CD4-positive, alpha-beta T cell (primary cell): ENCODE data around the gene ZBTB22. TPM values are rescaled to one million over a fixed set of nuclear protein-coding genes. Genes with fewer than 3 reads are reported as not detected.
A peak's percentile ranks its signal among the peaks of the same experiment; 100 is the strongest.

Experiments used
- ATAC-seq: fragments of 200-7000 bp; cut with Tn5 transposase; one replicate; pipeline ENCODE4 v1.10.0; 2022; ENCODE audit warnings: mild to moderate bottlenecking; ENCODE audit not compliant: poor library complexity
- CTCF ChIA-PET: fragments of 350-600 bp; sonication (Branson Sonifier 250); formaldehyde crosslinking; loops from one replicate; lab custom pipeline; 2021; ENCODE audit warnings: antibody characterized with exemption, inconsistent platforms; lab: Charles Lee
- POLR2A ChIA-PET: fragments of 350-600 bp; sonication (Branson Sonifier 250); formaldehyde crosslinking; loops from one replicate; lab custom pipeline; 2021; ENCODE audit warnings: antibody characterized with exemption, inconsistent platforms; lab: Charles Lee
- DNase-seq, 14 experiments: peaks; one replicate each; pipeline ENCODE4 v3.0.0-alpha.2; 2013 to 2020; ENCODE audit warnings: mixed read lengths in 2 of 14
- H3K27ac ChIP-seq, 2 donors: one replicate each; pipeline versions ENCODE4 v1.5.1 to v1.7.0; 2013; ENCODE audit warnings: low read length in 2 of 2, low read depth in 1 of 2, mild to moderate bottlenecking in 1 of 2
- H3K27me3 ChIP-seq, 2 experiments: 1 replicate in 1 of 2; 2 replicates in 1 of 2; pipeline versions ENCODE4 v1.6.1 to v1.7.0; 2013; ENCODE audit warnings: low read length in 2 of 2, control low read depth in 1 of 2, mild to moderate bottlenecking in 1 of 2, moderate library complexity in 1 of 2; ENCODE audit not compliant: insufficient read depth in 2 of 2, control insufficient read depth in 1 of 2
- H3K36me3 ChIP-seq: one replicate; pipeline ENCODE4 v1.6.1; 2013; ENCODE audit warnings: low read length, control low read depth; ENCODE audit not compliant: insufficient read depth
- H3K4me1 ChIP-seq: one replicate; pipeline ENCODE4 v1.6.1; 2013; ENCODE audit warnings: low read length, control low read depth; ENCODE audit not compliant: insufficient read depth
- H3K4me3 ChIP-seq: one replicate; pipeline ENCODE4 v1.5.1; 2013; ENCODE audit warnings: mild to moderate bottlenecking, low read length, moderate library complexity
- H3K9me3 ChIP-seq, 2 experiments: 1 replicate in 1 of 2; 2 replicates in 1 of 2; pipeline versions ENCODE4 v1.6.1 to v1.7.0; 2013; ENCODE audit warnings: low read length in 2 of 2, mild to moderate bottlenecking in 2 of 2, control low read depth in 1 of 2, moderate library complexity in 1 of 2; ENCODE audit not compliant: control insufficient read depth in 1 of 2, insufficient read depth in 1 of 2
- H3K27ac Mint-ChIP-seq: one replicate; pipeline ENCODE4 v1.8.0; 2020; ENCODE audit warnings: mixed read lengths
- H3K27me3 Mint-ChIP-seq: one replicate; pipeline ENCODE4 v1.8.0; 2021; ENCODE audit warnings: mixed read lengths
- H3K36me3 Mint-ChIP-seq: one replicate; pipeline ENCODE4 v1.8.0; 2021; ENCODE audit warnings: low read depth, mixed read lengths
- H3K4me1 Mint-ChIP-seq: one replicate; pipeline ENCODE4 v1.8.0; 2021; ENCODE audit warnings: low read depth, mixed read lengths
- H3K4me3 Mint-ChIP-seq: one replicate; pipeline ENCODE4 v1.8.0; 2020; ENCODE audit warnings: mild to moderate bottlenecking, mixed read lengths
- H3K9me3 Mint-ChIP-seq: one replicate; pipeline ENCODE4 v1.8.0; 2020; ENCODE audit warnings: mixed read lengths
- CTCF ChIP-seq: fragments of 200-600 bp; IDR thresholded peaks from one replicate; pipeline ENCODE4 v1.8.0; 2022; ENCODE audit warnings: antibody characterized with exemption, mild to moderate bottlenecking
- intact Hi-C, 2 experiments: fragments of 100-400 bp; cut with DNase I in 1 of 2; cut with micrococcal nuclease in 1 of 2; formaldehyde crosslinking; loops; one replicate each; pipeline versions ENCODE4 v1.15.1 to v1.9.0; 2023 to 2025; cut with DNase I, micrococcal nuclease
- total RNA-seq, 174 experiments: library from RNA in 2 of 174; stranded (reverse) in 2 of 174; gene quantifications; one replicate each; pipeline ENCODE4 v1.2.3 and lab custom pipeline; 2021 to 2026

ZBTB22 gene
- total RNA-seq, 2 experiments from 2014 or later = 11.6 to 13.6 TPM

DNA sequence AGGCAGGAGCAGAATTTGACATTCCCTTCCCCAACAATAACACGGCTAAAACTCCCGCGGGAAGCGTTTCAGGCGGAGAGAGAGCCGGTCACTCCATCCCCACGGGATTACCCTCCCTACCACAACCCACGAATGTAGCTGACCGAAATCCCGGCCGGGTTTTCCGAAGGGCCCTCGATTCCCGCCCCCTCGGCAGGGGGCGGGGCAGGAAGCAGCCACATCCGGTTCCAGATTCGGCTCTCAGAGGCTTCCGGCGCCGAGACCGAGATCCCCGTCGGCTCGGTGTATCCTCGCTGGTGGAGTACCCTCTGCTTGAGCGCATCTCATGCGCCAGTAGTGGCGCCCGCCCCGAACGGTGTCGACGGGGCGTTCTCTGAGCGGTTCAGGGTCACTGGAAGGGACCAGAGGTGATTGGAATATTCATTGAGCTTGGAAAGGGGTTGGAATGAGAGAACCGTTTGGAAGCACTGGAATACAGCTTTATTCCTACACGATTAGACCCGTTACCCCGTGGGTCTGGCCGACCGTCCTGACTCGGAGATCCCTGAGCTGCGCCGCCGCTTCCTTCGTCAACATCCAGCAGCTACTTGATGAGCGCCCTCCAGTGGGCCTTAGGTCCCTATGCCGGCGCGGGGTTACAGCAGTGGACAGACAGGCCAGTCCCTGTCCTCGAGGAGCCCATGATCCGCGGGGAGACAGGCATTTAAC is 18.2 kb downstream of the ZBTB22 start:
- H3K36me3 Mint-ChIP-seq = peaks cover 72% of the 10 kb centered on the region
- Histone ChIP-seq H3K27ac (peak overlapping the region; percentile 90 to 96), H3K4me3 (peak overlapping the region; percentile 91), H3K36me3 (peaks cover 56% of the 10 kb centered on the region), H3K27me3 (no peaks in the 10 kb centered on the region), H3K4me1 (peaks cover 34% of the 10 kb centered on the region), H3K9me3 (no peaks in the 10 kb centered on the region)
- DNase-seq (peak; percentile 89 to 97 (median 92)), ATAC-seq (peak; percentile 84)
- ChIA-PET CTCF (interaction anchor here (0.6 to 3.1 kb wide), 14 partner anchors 10 to 138 kb away, joined by 3 to 22 read pairs (median 4); partner anchors contain the start of genes B3GALT4, RPS18, TAPBP and VPS52), POLR2A (interaction anchor here (0.5 to 7.5 kb wide), 19 partner anchors 9 to 1104 kb away, joined by 3 to 88 read pairs (median 8); partner anchors contain the start of genes B3GALT4, CUTA, PFDN6 and PHF1)
- H3K4me1 Mint-ChIP-seq = peaks cover 32% of the 10 kb centered on the region
- H3K27ac Mint-ChIP-seq = peak overlapping the region; percentile 99
- H3K27me3 Mint-ChIP-seq = no peaks in the 10 kb centered on the region
- no peaks in the 10 kb centered on the region for H3K9me3 Mint-ChIP-seq
- intact Hi-C loops = loop anchor here (1.0 to 10.0 kb wide), 8 partner anchors 10 to 1435 kb away; partner anchors contain the start of genes B3GALT4 (in 1 of the 2), NEU1 (in 1 of the 2), PFDN6 (in 1 of the 2) and RXRB (in 1 of the 2)
- peak overlapping the region; percentile 98 for H3K4me3 Mint-ChIP-seq
- TF ChIP-seq CTCF = peak; percentile 74

- intact Hi-C loops = loop anchor here (1.0 to 10.0 kb wide), 8 partner anchors 10 to 1434 kb away; partner anchors contain the start of genes PFDN6 (in 2 of the 2), WDR46 (in 2 of the 2), B3GALT4 (in 1 of the 2) and NEU1 (in 1 of the 2)
- Mint-ChIP-seq H3K27me3 (no peaks in the 10 kb centered on the region), H3K36me3 (peaks cover 73% of the 10 kb centered on the region), H3K4me3 (peak within 1 kb of the TSS; percentile 98), H3K27ac (peak within 1 kb of the TSS; percentile 99), H3K4me1 (peaks cover 31% of the 10 kb centered on the region), H3K9me3 (no peaks in the 10 kb centered on the region)
- H3K4me1 ChIP-seq = peaks cover 32% of the 10 kb centered on the region
- peak within 1 kb of the TSS; percentile 91 for H3K4me3 ChIP-seq
- H3K36me3 ChIP-seq = peaks cover 55% of the 10 kb centered on the region
- ATAC-seq = peak; percentile 15
- POLR2A ChIA-PET = interaction anchor here (0.9 to 7.5 kb wide), 15 partner anchors 9 to 327 kb away, joined by 4 to 88 read pairs (median 11); partner anchors contain the start of genes B3GALT4, CUTA, PFDN6 and PHF1
- no peaks in the 10 kb centered on the region for H3K9me3 ChIP-seq
- no peaks in the 10 kb centered on the region for H3K27me3 ChIP-seq
- TF ChIP-seq CTCF = no peak
- DNase-seq = peak in 13 of 14 experiments; percentile 44 to 86 (median 66)
- CTCF ChIA-PET = interaction anchor here (0.8 to 3.1 kb wide), 10 partner anchors 11 to 137 kb away, joined by 3 to 22 read pairs (median 4); partner anchors contain the start of genes B3GALT4, TAPBP and ZBTB22
- peak within 1 kb of the TSS; percentile 90 to 96 for H3K27ac ChIP-seq
Measured at GRCh38 chr6:33298773-33299236, 18.7 kb downstream of the ZBTB22 start, which contains the start of gene RGL2. Gene RGL2 (minus strand): TSS chr6:33298942. CDS start chr6:33298610, 332 bp downstream.
